MCF 10A (cell line): Measurements from ENCODE around the gene ABHD14A. TPM values are rescaled to one million over a fixed set of nuclear protein-coding genes. Genes with fewer than 3 reads are reported as not detected.

Experiments used
- BruUV-seq: library from RNA; stranded (reverse); fragments of 400-500 nt; replicated peaks from 2 replicates; lab custom pipeline; 2021; lab: Mats Ljungman, UMichigan
- CTCF ChIA-PET: fragments of 300-600 bp; sonication (Branson Sonifier 250); formaldehyde crosslinking; extraction: SDS; loops from one replicate; lab custom pipeline; 2021; ENCODE audit warnings: antibody characterized with exemption, inconsistent platforms; lab: Yijun Ruan, JAX
- POLR2A ChIA-PET: fragments of 300-600, 350-650 bp; sonication (Branson Sonifier 250); formaldehyde crosslinking; extraction: SDS; loops from one replicate; lab custom pipeline; 2020; ENCODE audit warnings: antibody characterized with exemption, inconsistent platforms; lab: Yijun Ruan, JAX
- DNase-seq: peaks from one replicate; pipeline ENCODE4 v3.0.0-alpha.2; 2018; ENCODE audit not compliant: unreplicated experiment
- H3K27ac Mint-ChIP-seq: one replicate; pipeline ENCODE4 v1.8.0; 2022; ENCODE audit warnings: mild to moderate bottlenecking, low read depth, mixed read lengths; ENCODE audit not compliant: unreplicated experiment
- H3K27me3 Mint-ChIP-seq: one replicate; pipeline ENCODE4 v1.8.0; 2022; ENCODE audit warnings: mixed read lengths; ENCODE audit not compliant: insufficient read depth, unreplicated experiment
- H3K36me3 Mint-ChIP-seq: one replicate; pipeline ENCODE4 v1.8.0; 2022; ENCODE audit warnings: mild to moderate bottlenecking, moderate library complexity, mixed read lengths; ENCODE audit not compliant: insufficient read depth, unreplicated experiment
- H3K4me1 Mint-ChIP-seq: one replicate; pipeline ENCODE4 v1.8.0; 2022; ENCODE audit warnings: mixed read lengths; ENCODE audit not compliant: insufficient read depth, unreplicated experiment
- H3K4me3 Mint-ChIP-seq: one replicate; pipeline ENCODE4 v1.8.0; 2022; ENCODE audit warnings: mild to moderate bottlenecking, moderate library complexity, mixed read lengths; ENCODE audit not compliant: unreplicated experiment
- H3K9me3 Mint-ChIP-seq: one replicate; pipeline ENCODE4 v1.8.0; 2022; ENCODE audit warnings: mixed read lengths; ENCODE audit not compliant: unreplicated experiment
- intact Hi-C: fragments of 100-400 bp; cut with micrococcal nuclease; formaldehyde crosslinking; loops from 2 replicates; pipeline ENCODE4 v1.14.1; 2022
- total RNA-seq: library from RNA; stranded (reverse); gene quantifications from 2 replicates; pipeline ENCODE4 v1.2.3, GENCODE V29; 2022
- TF ChIP-seq, protein P1 (sequence below): fragments of 200-600 bp; IDR thresholded peaks from one replicate; pipeline ENCODE4 v1.8.0; 2022; ENCODE audit warnings: antibody characterized with exemption, mild to moderate bottlenecking; ENCODE audit not compliant: unreplicated experiment

The ABHD14A gene
- total RNA-seq, 1 experiment from 2014 or later = 8.1 TPM

- Mint-ChIP-seq H3K9me3 (no peaks in the 10 kb centered on the region), H3K27ac (no peak overlapping the region), H3K4me1 (peaks cover 6% of the 10 kb centered on the region), H3K36me3 (no peaks in the 10 kb centered on the region), H3K4me3 (no peak overlapping the region), H3K27me3 (no peaks in the 10 kb centered on the region)
- no TSS peak for BruUV-seq
- intact Hi-C loops = no loop called here
- no peak for DNase-seq
- TF ChIP-seq, protein P1, sequence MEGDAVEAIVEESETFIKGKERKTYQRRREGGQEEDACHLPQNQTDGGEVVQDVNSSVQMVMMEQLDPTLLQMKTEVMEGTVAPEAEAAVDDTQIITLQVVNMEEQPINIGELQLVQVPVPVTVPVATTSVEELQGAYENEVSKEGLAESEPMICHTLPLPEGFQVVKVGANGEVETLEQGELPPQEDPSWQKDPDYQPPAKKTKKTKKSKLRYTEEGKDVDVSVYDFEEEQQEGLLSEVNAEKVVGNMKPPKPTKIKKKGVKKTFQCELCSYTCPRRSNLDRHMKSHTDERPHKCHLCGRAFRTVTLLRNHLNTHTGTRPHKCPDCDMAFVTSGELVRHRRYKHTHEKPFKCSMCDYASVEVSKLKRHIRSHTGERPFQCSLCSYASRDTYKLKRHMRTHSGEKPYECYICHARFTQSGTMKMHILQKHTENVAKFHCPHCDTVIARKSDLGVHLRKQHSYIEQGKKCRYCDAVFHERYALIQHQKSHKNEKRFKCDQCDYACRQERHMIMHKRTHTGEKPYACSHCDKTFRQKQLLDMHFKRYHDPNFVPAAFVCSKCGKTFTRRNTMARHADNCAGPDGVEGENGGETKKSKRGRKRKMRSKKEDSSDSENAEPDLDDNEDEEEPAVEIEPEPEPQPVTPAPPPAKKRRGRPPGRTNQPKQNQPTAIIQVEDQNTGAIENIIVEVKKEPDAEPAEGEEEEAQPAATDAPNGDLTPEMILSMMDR = no peak
- ChIA-PET POLR2A (interaction anchor here (1.3 to 2.3 kb wide), 2 partner anchors 8 to 33 kb away, joined by 3 to 5 read pairs; partner anchors contain the start of gene DUSP7), CTCF (interaction anchor here (0.6 to 4.4 kb wide), 6 partner anchors 14 to 213 kb away, joined by 3 to 14 read pairs (median 3); no protein-coding TSS in a partner anchor)
Observed at GRCh38 chr3:52022323-52023100, 47.6 kb downstream of the ABHD14A start.

GRCh38 chr3:52023101-52023770 lies 48.4 kb downstream of the ABHD14A start:
- Mint-ChIP-seq H3K9me3 (no peaks in the 10 kb centered on the region), H3K27ac (no peak overlapping the region), H3K4me3 (no peak overlapping the region), H3K36me3 (no peaks in the 10 kb centered on the region), H3K4me1 (peaks cover 6% of the 10 kb centered on the region), H3K27me3 (no peaks in the 10 kb centered on the region)
- no peak for DNase-seq
- intact Hi-C loops = no loop called here
- no TSS peak for BruUV-seq
- ChIA-PET POLR2A (interaction anchor here (0.6 to 2.3 kb wide), 2 partner anchors 8 to 33 kb away, joined by 4 to 5 read pairs; partner anchors contain the start of gene DUSP7), CTCF (interaction anchor here (0.6 to 4.4 kb wide), 4 partner anchors 21 to 164 kb away, joined by 3 to 14 read pairs (median 6); no protein-coding TSS in a partner anchor)
- TF ChIP-seq, protein P1 = no peak

DNA sequence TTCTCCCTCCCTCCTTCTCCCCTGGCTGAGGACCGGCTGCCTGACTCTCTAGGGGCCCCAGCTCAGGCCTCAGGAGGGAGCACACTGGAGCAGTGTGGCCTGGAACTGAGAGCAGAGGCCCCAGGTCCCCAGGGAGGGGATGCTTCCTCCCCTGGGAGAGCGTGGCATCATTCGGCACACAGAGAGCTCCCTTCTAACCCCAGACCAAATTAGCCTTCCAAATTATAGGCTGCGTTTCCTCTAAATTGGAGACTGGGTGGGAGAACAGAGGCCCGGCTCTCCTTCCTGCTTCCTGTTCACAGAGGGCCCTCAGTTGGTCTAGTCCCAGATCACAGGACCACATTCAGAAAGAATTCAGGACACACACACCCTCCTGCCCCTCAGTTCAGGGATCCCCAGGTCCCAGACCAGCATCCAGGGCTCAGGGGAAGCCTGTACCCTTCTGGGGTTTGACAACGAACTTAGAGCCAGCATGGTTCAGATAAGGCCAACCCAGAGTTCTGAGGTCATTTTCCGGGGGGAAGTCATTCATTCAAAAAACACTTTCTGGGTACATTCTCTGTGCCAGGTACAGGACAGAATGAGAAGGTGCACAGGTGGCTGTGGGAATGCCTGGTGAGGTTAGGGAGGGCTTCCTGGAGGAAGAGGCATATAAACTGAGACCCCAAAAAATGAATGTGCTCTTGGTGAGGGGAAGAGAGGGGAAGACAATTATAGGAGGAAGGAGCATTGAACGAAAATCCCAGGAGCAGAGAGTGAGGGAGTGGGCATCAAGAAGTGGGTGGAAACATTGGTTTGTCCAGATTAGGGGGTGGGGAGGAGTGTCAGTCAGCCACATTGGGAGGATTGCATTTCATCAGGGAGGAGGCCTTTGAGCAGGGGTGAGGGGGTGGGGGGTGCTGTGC lies 49.2 kb downstream of the ABHD14A start:
- no peaks in the 10 kb centered on the region for H3K36me3 Mint-ChIP-seq

More for the DNA sequence above, 49.2 kb downstream of the ABHD14A start:
- H3K27ac Mint-ChIP-seq = no peak overlapping the region
- no peaks in the 10 kb centered on the region for H3K9me3 Mint-ChIP-seq
- TF ChIP-seq, protein P1 = no peak
- no peak overlapping the region for H3K4me3 Mint-ChIP-seq
- no peaks in the 10 kb centered on the region for H3K27me3 Mint-ChIP-seq
- intact Hi-C loops = no loop called here
- POLR2A ChIA-PET = interaction anchor here (0.6 kb wide), 1 partner anchor 32 kb away, joined by 4 read pairs; the partner anchor contains the start of gene DUSP7
- BruUV-seq = no TSS peak
- peaks cover 6% of the 10 kb centered on the region for H3K4me1 Mint-ChIP-seq
- DNase-seq = no peak
- CTCF ChIA-PET = interaction anchor here (1.1 to 4.4 kb wide), 3 partner anchors 11 to 29 kb away, joined by 6 to 14 read pairs (median 8); no protein-coding TSS in a partner anchor
